HG02642 (cell line): ENCODE data around the gene GLRX5.

Experiments used
- ATAC-seq: cut with Tn5 transposase; IDR thresholded peaks from one replicate; pipeline ENCODE4 v1.9.1; 2021; ENCODE audit warnings: mild to moderate bottlenecking; ENCODE audit not compliant: unreplicated experiment, poor library complexity

Gene GLRX5

GRCh38 chr14:95515596-95516552 is 19.0 kb upstream of the GLRX5 start:
- peak; percentile 82 for ATAC-seq

- peak; percentile 52 for ATAC-seq
Measured at GRCh38 chr14:95516554-95517181, 18.2 kb upstream of the GLRX5 start, which contains the start of gene SYNE3. SYNE3 (minus strand) TSS chr14:95516650; CDS start chr14:95475821, 40,829 bp downstream.

- no peak for ATAC-seq
Measured at GRCh38 chr14:95518045-95518751, 16.7 kb upstream of the GLRX5 start.

GRCh38 chr14:95519699-95520098 is 15.2 kb upstream of the GLRX5 start:
- ATAC-seq = no peak

GRCh38 chr14:95520346-95520745 is 14.5 kb upstream of the GLRX5 start:
- ATAC-seq = no peak

- no peak for ATAC-seq
Measured at GRCh38 chr14:95521001-95521400, 13.8 kb upstream of the GLRX5 start.

GRCh38 chr14:95522116-95522515 is 12.7 kb upstream of the GLRX5 start:
- no peak for ATAC-seq

GRCh38 chr14:95522556-95522955 is 12.3 kb upstream of the GLRX5 start:
- ATAC-seq = no peak

- no peak for ATAC-seq
Measured at GRCh38 chr14:95523051-95523814, 11.6 kb upstream of the GLRX5 start.

GRCh38 chr14:95523815-95524448 is 10.9 kb upstream of the GLRX5 start:
- ATAC-seq = no peak

- no peak for ATAC-seq
Measured at GRCh38 chr14:95524706-95525512, 9.9 kb upstream of the GLRX5 start.

- no peak for ATAC-seq
Measured at GRCh38 chr14:95525999-95526398, 8.9 kb upstream of the GLRX5 start.

GRCh38 chr14:95526483-95527386 is 8.1 kb upstream of the GLRX5 start:
- ATAC-seq = no peak

- ATAC-seq = peak; percentile 47
Measured at GRCh38 chr14:95527387-95528002, 7.4 kb upstream of the GLRX5 start.

- ATAC-seq = no peak
Measured at GRCh38 chr14:95529216-95529615, 5.6 kb upstream of the GLRX5 start.

GRCh38 chr14:95530473-95531276 is 4.2 kb upstream of the GLRX5 start:
- ATAC-seq = no peak

GRCh38 chr14:95531473-95531872 is 3.4 kb upstream of the GLRX5 start:
- no peak for ATAC-seq
